ENCODE results near the gene TRAF1.

GRCh38 chr9:120912958-120913646, 13.5 kb downstream of the TRAF1 start:
- no peak for TF ChIP-seq CTCF (conservative IDR thresholded peaks at IDR 0.05 in 1 of 2, IDR thresholded peaks at IDR 0.05 in 1 of 2; ENCODE audit: low read depth in 1 of 2, low read length in 2 of 2)
- TF ChIP-seq EZH2 (IDR thresholded peaks at IDR 0.05; ENCODE audit: low read length, missing control alignments), result no peak
